AG10803 (cell line): ENCODE measurements around the gene CLCA1.
A peak's percentile ranks its signal among the peaks of the same experiment; 100 is the strongest.

Experiments
- DNase-seq: peaks from one replicate; pipeline ENCODE4 v3.0.0; 2010; ENCODE audit warnings: low read depth
- H3K4me3 ChIP-seq: 2 replicates; pipeline ENCODE4 v1.5.1; 2011; ENCODE audit warnings: mild to moderate bottlenecking, low read length, control low read depth
- CTCF ChIP-seq: conservative IDR thresholded peaks from 2 replicates; pipeline ENCODE4 v1.5.1; 2011; ENCODE audit warnings: mild to moderate bottlenecking, low read length, control low read depth, inconsistent platforms

CLCA1 gene

GRCh38 chr1:86445919-86446318 lies 22.8 kb upstream of the CLCA1 start:
- H3K4me3 ChIP-seq = no peak overlapping the region
- TF ChIP-seq CTCF = no peak

GRCh38 chr1:86447198-86447790 lies 21.4 kb upstream of the CLCA1 start:
- DNase-seq = no peak
- H3K4me3 ChIP-seq = no peak overlapping the region
- TF ChIP-seq CTCF = no peak

More at GRCh38 chr1:86445919-86446318, 22.8 kb upstream of the CLCA1 start:
- DNase-seq = no peak

- no peak for TF ChIP-seq CTCF
- no peak for DNase-seq
Observed at GRCh38 chr1:86448670-86449069, 20.1 kb upstream of the CLCA1 start.

GRCh38 chr1:86449103-86449502 lies 19.6 kb upstream of the CLCA1 start:
- no peak for DNase-seq
- H3K4me3 ChIP-seq = no peak overlapping the region
- TF ChIP-seq CTCF = no peak

More at GRCh38 chr1:86448670-86449069, 20.1 kb upstream of the CLCA1 start:
- H3K4me3 ChIP-seq = no peak overlapping the region

DNA sequence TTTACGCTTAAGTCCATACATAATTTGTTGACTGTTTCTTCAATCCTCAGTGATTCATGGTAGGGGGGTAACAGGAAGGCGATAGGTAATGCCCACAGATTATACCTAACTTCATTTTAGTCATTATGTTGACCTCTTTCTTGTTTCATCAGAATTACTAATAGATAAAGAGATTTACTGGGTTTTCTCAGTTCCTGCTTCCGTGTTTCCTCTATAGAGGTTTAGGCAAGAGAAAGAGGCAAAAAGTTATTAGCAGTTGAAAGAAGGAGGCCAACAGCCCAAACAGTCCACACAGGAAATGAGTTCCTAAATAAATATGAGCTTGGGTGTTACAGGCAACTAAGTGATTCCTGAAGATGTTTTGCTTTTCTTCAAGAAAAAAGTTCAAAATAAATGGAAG lies 17.9 kb upstream of the CLCA1 start:
- H3K4me3 ChIP-seq = no peak overlapping the region
- DNase-seq = peak; percentile 20
- no peak for TF ChIP-seq CTCF

- H3K4me3 ChIP-seq = no peak overlapping the region
- no peak for DNase-seq
- TF ChIP-seq CTCF = no peak
Observed at GRCh38 chr1:86453664-86454063, 15.1 kb upstream of the CLCA1 start.

DNA sequence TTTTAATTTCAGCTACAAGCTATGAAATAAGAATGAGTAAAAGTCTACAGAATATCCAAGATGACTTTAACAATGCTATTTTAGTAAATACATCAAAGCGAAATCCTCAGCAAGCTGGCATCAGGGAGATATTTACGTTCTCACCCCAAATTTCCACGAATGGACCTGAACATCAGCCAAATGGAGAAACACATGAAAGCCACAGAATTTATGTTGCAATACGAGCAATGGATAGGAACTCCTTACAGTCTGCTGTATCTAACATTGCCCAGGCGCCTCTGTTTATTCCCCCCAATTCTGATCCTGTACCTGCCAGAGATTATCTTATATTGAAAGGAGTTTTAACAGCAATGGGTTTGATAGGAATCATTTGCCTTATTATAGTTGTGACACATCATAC lies 13.7 kb upstream of the CLCA1 start:
- no peak overlapping the region for H3K4me3 ChIP-seq
- no peak for TF ChIP-seq CTCF
- no peak for DNase-seq
